Measurements from ENCODE around the gene WDR37. TPM values are rescaled to one million over a fixed set of nuclear protein-coding genes. Genes with fewer than 3 reads are reported as not detected.
A peak's percentile ranks its signal among the peaks of the same experiment; 100 is the strongest.

WDR37 gene
- total RNA-seq, 4 donors from 2014 or later, result 1.3 to 21.7 (median 11.2) TPM

DNA sequence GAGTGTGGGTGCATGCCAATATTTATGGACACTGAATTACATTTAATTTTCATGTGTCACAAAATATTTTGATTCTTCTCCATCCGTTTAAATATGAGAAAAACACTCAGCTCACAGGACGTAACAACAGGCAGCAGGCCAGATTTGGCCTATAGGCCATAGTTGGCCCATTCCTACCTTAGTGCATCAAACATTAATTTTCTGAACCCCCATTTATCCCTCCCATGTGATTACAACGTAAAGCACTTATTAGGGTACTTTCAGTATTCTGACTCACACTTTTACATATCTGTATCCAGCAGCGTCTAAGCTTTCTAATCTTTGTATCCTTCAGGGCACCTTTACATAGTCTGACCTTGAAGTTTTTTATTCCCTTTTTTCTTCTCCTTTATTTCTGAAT is 11.2 kb upstream of the WDR37 start:
- H3K9me3 ChIP-seq, result no peaks in the 10 kb centered on the region
- no peak overlapping the region for H3K4me3 ChIP-seq
- no peak for TF ChIP-seq POLR2A (IDR thresholded peaks at IDR 0.05)
- TF ChIP-seq, protein P1, sequence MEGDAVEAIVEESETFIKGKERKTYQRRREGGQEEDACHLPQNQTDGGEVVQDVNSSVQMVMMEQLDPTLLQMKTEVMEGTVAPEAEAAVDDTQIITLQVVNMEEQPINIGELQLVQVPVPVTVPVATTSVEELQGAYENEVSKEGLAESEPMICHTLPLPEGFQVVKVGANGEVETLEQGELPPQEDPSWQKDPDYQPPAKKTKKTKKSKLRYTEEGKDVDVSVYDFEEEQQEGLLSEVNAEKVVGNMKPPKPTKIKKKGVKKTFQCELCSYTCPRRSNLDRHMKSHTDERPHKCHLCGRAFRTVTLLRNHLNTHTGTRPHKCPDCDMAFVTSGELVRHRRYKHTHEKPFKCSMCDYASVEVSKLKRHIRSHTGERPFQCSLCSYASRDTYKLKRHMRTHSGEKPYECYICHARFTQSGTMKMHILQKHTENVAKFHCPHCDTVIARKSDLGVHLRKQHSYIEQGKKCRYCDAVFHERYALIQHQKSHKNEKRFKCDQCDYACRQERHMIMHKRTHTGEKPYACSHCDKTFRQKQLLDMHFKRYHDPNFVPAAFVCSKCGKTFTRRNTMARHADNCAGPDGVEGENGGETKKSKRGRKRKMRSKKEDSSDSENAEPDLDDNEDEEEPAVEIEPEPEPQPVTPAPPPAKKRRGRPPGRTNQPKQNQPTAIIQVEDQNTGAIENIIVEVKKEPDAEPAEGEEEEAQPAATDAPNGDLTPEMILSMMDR (IDR thresholded peaks at IDR 0.05), result no peak
- DNase-seq, result no peak
- H3K27ac ChIP-seq, result peak overlapping the region in 1 of 2 donors; percentile 67
- intact Hi-C loops (cut with DNase I; ENCODE audit: low total_unique reads), result no loop called here
- no peaks in the 10 kb centered on the region for H3K27me3 ChIP-seq
- H3K36me3 ChIP-seq, result no peaks in the 10 kb centered on the region
- peaks cover 0 to 5% of the 10 kb centered on the region in 2 donors for H3K4me1 ChIP-seq

DNA sequence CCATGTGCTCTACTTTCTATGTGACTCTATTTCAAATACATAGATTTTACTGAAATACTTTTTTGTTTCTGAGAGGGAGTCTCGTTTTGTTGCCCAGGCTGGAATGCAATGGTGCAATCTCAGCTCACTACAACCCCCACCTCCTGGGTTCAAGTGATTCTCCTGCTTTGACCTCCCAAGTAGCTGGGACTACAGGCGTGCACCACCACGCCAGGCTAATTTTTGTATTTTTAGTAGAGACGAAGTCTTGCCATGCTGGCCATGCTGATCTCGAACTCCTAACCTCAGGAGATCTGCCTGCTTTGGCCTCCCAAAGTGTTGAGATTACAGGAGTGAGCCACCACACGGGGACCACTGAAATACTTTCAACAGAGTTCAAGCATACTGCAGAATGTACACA is 10.8 kb upstream of the WDR37 start:
- TF ChIP-seq, protein P1 (IDR thresholded peaks at IDR 0.05), result no peak
- TF ChIP-seq POLR2A (IDR thresholded peaks at IDR 0.05), result no peak
- no peaks in the 10 kb centered on the region for H3K9me3 ChIP-seq
- no peak overlapping the region for H3K4me3 ChIP-seq
- intact Hi-C loops (cut with DNase I; ENCODE audit: low total_unique reads), result no loop called here
- no peak for DNase-seq
- peaks cover 0 to 5% of the 10 kb centered on the region in 2 donors for H3K4me1 ChIP-seq
- no peak overlapping the region for H3K27ac ChIP-seq
- no peaks in the 10 kb centered on the region for H3K36me3 ChIP-seq
- H3K27me3 ChIP-seq, result no peaks in the 10 kb centered on the region

DNA sequence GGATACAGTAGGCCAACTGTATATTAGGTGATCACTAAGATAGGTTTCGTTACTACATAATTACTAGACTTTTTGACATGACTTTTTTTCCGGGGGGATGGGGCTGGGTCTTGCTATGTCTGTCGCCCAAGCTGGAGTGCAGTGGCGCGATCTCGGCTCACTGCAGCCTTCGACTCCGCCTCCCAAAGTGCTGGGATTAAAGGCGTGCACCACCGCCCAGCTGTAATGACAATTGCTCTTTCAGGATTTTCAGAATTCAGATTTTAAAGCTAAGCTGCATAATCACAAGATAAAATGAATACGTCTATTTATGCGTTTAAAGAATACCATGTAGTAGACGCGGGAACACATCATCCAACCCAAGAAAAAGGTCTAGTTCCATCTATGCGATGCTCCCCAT is 8.2 kb upstream of the WDR37 start:
- intact Hi-C loops (cut with DNase I; ENCODE audit: low total_unique reads), result no loop called here
- no peaks in the 10 kb centered on the region for H3K9me3 ChIP-seq
- H3K36me3 ChIP-seq, result no peaks in the 10 kb centered on the region
- peak overlapping the region; percentile 82 to 92 for H3K4me3 ChIP-seq
- peaks cover 0 to 5% of the 10 kb centered on the region in 2 donors for H3K4me1 ChIP-seq
- TF ChIP-seq POLR2A (IDR thresholded peaks at IDR 0.05), result no peak
- H3K27me3 ChIP-seq, result no peaks in the 10 kb centered on the region
- peak overlapping the region; percentile 99 for H3K27ac ChIP-seq
- DNase-seq, result no peak

DNA sequence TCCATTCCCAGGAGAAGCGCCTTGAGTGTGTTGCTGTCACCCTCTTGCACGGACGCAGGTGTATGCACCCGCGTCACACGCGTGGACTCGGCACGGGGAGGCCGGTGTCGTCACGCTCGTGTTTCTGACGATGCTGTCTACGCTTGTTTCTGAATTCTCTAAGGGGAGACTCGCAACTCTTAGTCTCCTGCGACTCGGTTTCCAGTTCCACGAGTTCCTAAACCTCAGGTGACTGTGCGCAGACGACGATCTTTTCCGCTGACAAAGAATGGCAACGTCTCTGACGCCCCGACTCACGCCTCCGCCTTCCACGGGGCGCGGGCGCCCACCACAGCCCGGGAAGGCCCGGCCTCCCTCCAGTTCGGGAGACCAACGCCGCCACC is 7.8 kb upstream of the WDR37 start:
- H3K36me3 ChIP-seq, result no peaks in the 10 kb centered on the region
- peak overlapping the region; percentile 82 to 92 for H3K4me3 ChIP-seq
- peak overlapping the region; percentile 99 for H3K27ac ChIP-seq
- DNase-seq, result peak in 1 of 2 donors; percentile 32
- H3K9me3 ChIP-seq, result no peaks in the 10 kb centered on the region
- TF ChIP-seq, protein P1 (IDR thresholded peaks at IDR 0.05), result no peak
- TF ChIP-seq POLR2A (IDR thresholded peaks at IDR 0.05), result no peak
- intact Hi-C loops (cut with DNase I; ENCODE audit: low total_unique reads), result no loop called here
- peaks cover 0 to 5% of the 10 kb centered on the region in 2 donors for H3K4me1 ChIP-seq
- no peaks in the 10 kb centered on the region for H3K27me3 ChIP-seq

DNA sequence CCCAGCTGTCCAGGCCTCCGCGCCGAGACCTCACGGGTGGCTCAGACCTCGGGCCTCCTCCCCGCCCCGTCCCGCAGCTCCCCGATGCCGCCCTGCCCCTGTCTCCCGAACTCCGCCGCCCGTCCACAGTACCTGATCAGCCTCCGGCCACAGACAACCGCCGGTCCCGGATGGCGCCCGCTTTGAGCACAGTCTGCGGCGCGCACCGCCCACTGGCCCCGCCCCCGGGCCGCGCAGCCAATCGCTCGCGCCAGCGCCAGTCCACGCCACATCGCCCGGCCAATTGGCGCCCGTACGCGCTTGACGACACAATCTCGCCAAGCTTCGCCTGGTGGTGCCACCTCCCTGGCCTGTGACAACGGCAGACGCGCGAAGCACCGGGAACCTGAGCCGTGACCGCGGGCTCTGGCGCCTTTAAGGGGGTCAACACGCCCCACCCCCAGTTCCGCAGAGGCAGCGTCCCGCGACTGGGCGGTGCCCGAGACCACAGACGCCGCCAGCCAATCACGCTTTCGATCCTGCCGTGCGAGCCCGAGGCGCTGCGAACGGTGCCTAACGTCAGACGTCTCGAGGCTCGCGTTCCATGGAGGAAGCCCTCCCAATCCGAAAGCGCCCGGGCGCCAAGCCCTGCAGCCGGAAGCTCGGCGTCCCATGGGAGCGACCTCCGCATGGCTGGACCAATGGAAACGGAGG is 7.3 kb upstream of the WDR37 start, which contains the start of gene IDI1:
IDI1 (minus strand) TSS at position 388 of the 693 bp plus-strand sequence; CDS start at position 272, 116 bp downstream.
- no peaks in the 10 kb centered on the region for H3K27me3 ChIP-seq
- intact Hi-C loops (cut with DNase I; ENCODE audit: low total_unique reads), result no loop called here
- H3K4me1 ChIP-seq, result peaks cover 0 to 5% of the 10 kb centered on the region in 2 donors
- TF ChIP-seq, protein P1 (IDR thresholded peaks at IDR 0.05), result no peak
- TF ChIP-seq POLR2A (IDR thresholded peaks at IDR 0.05), result peak; percentile 91 to 96
- H3K36me3 ChIP-seq, result no peaks in the 10 kb centered on the region
- H3K4me3 ChIP-seq, result peak within 1 kb of the TSS; percentile 82 to 92
- no peaks in the 10 kb centered on the region for H3K9me3 ChIP-seq
- peak within 1 kb of the TSS; percentile 99 for H3K27ac ChIP-seq
- DNase-seq, result peak; percentile 97

Measured in uterus (tissue), 4 donors.